Measurements from ENCODE around the gene GOLGA2.

GOLGA2 gene

DNA sequence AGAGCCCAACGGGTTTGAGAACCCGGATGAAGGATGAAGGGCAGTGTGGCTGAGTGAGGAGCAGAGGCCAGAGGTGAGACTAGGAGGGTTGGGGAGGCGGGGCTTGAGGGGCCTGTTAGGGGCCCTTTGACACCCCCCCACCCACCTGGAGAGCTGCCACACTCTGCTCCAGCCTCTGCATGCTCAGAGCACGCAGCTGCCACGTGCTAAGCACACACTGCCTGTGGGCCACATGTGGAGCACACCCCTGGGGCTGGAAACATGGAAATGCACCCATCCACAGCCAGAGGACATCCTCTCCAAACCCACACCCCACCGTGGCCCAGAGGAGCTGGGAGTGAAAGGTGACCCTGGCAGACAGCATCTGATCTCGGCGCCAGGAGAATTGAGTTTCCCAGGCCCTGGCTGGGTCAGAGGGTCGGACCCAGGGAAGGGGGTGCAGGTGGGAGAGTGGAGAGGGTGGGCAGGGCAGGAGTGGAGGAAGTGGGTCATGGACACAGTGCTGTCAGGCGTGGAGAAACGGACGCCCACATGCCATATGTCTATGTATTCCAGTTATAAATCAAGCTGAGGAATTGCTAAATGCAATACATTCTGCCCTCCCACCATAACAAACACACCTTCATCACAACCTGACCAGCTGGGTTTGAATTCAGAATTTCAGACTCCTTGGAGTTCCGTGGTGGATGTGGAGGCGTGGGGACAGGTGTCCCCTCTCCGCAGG is 66.7 kb downstream of the GOLGA2 start:
- DNase-seq = no peak

DNA sequence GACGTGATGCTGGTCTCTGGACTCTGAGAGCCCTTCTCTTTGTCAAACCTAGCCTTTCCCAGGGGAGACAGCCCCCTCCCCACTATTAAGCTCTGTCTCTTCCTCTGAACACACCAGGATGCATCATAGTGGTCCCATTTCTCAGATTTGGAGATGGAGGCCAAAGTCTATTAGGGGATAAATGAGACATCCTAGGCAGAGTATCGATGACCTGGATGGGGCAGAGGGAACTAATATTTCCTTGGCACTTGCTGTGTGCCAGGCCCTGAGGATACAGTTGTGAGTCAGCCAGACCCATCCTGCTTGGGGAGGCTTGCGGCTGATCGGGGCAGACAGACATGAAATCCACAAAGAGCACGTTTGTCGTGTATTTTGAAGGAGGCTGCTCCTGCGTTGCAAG is 67.4 kb downstream of the GOLGA2 start:
- no peak for DNase-seq

DNA sequence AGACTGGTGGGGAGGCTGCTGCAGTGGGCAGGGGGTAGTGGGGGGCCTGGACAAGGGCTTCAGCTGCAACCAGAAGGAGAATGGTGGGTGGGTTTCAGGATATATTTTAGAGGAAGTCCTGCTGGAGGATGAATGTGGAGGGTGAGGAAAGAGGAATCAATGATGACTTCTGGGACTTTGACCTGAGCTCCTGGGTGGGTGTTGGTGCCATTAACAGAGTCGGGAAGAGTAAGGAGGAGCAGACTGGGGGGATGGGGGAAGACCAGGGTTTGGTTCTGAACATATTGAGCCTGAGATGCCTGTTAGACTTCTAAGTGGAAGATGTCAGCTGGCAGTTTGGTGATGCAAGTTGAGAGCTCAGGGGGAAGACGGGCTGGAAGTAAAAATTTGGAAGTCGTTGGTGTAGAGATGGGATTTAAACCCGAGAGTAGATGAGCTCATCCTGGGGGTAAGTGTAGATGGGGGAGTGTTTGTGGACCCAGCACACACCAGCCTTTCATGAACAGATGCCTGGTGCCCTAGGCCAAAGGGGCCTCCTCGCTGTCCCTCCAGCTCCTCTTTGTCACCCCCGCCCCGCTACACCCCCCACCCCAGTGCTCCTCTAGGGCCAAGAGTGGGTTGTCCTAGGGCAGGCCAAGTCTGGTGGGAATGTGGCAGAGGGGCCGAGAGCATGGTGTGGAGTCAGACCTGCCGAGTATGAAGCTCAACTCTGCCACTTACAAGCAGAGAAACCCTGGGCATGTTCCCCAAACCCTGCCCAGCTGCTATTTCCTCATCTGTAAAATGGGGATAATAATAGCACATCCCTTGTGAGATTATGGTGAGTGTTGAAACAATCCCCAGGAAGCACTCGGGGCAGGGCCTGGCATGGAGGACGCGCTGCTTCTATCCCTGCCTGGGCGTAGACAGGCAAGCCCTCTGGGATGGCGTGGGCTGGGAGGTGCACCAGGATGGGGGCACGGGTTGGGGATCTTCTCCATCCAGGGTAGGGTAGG is 68.6 kb downstream of the GOLGA2 start:
- DNase-seq = no peak

- DNase-seq = no peak
Observed at GRCh38 chr9:128206484-128206883, 69.3 kb downstream of the GOLGA2 start.
